HS-5 (cell line): ENCODE measurements around the gene SCYL2.
"Not testable (repeated sequence)": the region's sequence is repeated elsewhere in the genome, so short reads cannot be mapped to it uniquely, and the experiment has no call there.

Experiments used
- DNase-seq: peaks from one replicate; pipeline ENCODE4 v3.0.0-alpha.2; 2012; ENCODE audit warnings: low read depth

SCYL2 gene

GRCh38 chr12:100266835-100267602 is at the start of gene SCYL2, which contains the start of gene DEPDC4:
SCYL2 (plus strand) TSS chr12:100267177; CDS start chr12:100282971, 15,794 bp downstream.
DEPDC4 (minus strand) TSS chr12:100267079; CDS start chr12:100267076, 3 bp downstream.
- DNase-seq = peak; percentile 92

- DNase-seq = no peak
Measured at GRCh38 chr12:100219328-100220109, 47.5 kb upstream of the SCYL2 start.

- DNase-seq = no peak
Measured at GRCh38 chr12:100221523-100221922, 45.5 kb upstream of the SCYL2 start.

GRCh38 chr12:100222173-100222572 is 44.8 kb upstream of the SCYL2 start:
- not testable (repeated sequence) for DNase-seq

- DNase-seq = no peak
Measured at GRCh38 chr12:100225491-100225890, 41.5 kb upstream of the SCYL2 start.

GRCh38 chr12:100229036-100229635 is 37.8 kb upstream of the SCYL2 start:
- DNase-seq = no peak

GRCh38 chr12:100229876-100230275 is 37.1 kb upstream of the SCYL2 start:
- no peak for DNase-seq

GRCh38 chr12:100231873-100232272 is 35.1 kb upstream of the SCYL2 start:
- not testable (repeated sequence) for DNase-seq

GRCh38 chr12:100234166-100234565 is 32.8 kb upstream of the SCYL2 start:
- peak; percentile 62 for DNase-seq

- no peak for DNase-seq
Measured at GRCh38 chr12:100234591-100235304, 32.2 kb upstream of the SCYL2 start.

- no peak for DNase-seq
Measured at GRCh38 chr12:100238801-100239200, 28.2 kb upstream of the SCYL2 start.

GRCh38 chr12:100239589-100239988 is 27.4 kb upstream of the SCYL2 start:
- no peak for DNase-seq

GRCh38 chr12:100243137-100243536 is 23.8 kb upstream of the SCYL2 start:
- DNase-seq = no peak

GRCh38 chr12:100247765-100248164 is 19.2 kb upstream of the SCYL2 start:
- no peak for DNase-seq

- no peak for DNase-seq
Measured at GRCh38 chr12:100248886-100249285, 18.1 kb upstream of the SCYL2 start.

GRCh38 chr12:100249941-100250340 is 17.0 kb upstream of the SCYL2 start:
- no peak for DNase-seq

GRCh38 chr12:100251917-100252316 is 15.1 kb upstream of the SCYL2 start:
- DNase-seq = no peak

GRCh38 chr12:100253437-100253836 is 13.5 kb upstream of the SCYL2 start:
- no peak for DNase-seq

- DNase-seq = no peak
Measured at GRCh38 chr12:100254876-100255275, 12.1 kb upstream of the SCYL2 start.

- no peak for DNase-seq
Measured at GRCh38 chr12:100258127-100258526, 8.8 kb upstream of the SCYL2 start.

- no peak for DNase-seq
Measured at GRCh38 chr12:100263131-100263530, 3.8 kb upstream of the SCYL2 start.

GRCh38 chr12:100265107-100265506 is 1.9 kb upstream of the SCYL2 start:
- not testable (repeated sequence) for DNase-seq
